Neural cell (in vitro differentiated cells): ENCODE data around the gene SLC9A3. TPM values are rescaled to one million over a fixed set of nuclear protein-coding genes. Genes with fewer than 3 reads are reported as not detected.

ENCODE experiments used
- H2AFZ ChIP-seq: fragments of 200-600, 300-800 bp; sonication (generic), shearing (Covaris generic); 2 replicates; pipeline ENCODE4 v1.6.0; 2014; ENCODE audit warnings: low read depth, mild to moderate bottlenecking, antibody characterized with exemption, low read length, moderate library complexity
- H3F3A ChIP-seq: fragments of 200-600 bp; shearing (Covaris generic); 2 replicates; pipeline ENCODE4 v1.6.1; 2016; ENCODE audit warnings: mild to moderate bottlenecking, moderate library complexity, mixed read lengths, antibody characterized with exemption, low read length; ENCODE audit not compliant: insufficient read depth, poor library complexity, severe bottlenecking
- H3K27ac ChIP-seq: fragments of 200-600, 300-800 bp; sonication (generic), shearing (Covaris generic); 2 replicates; pipeline ENCODE4 v1.5.1; 2014; ENCODE audit warnings: mild to moderate bottlenecking, low read length, moderate library complexity
- H3K27me3 ChIP-seq: fragments of 300-800, 200-600 bp; sonication (generic), shearing (Covaris generic); 2 replicates; pipeline ENCODE4 v1.6.0; 2014; ENCODE audit warnings: mild to moderate bottlenecking, low read depth, low read length, moderate library complexity; ENCODE audit not compliant: insufficient read depth
- H3K36me3 ChIP-seq: fragments of 300-800, 200-600 bp; sonication (generic), shearing (Covaris generic); 2 replicates; pipeline ENCODE4 v1.5.1; 2014; ENCODE audit warnings: mild to moderate bottlenecking, antibody characterized with exemption, low read length, moderate library complexity; ENCODE audit not compliant: insufficient read depth
- H3K4me2 ChIP-seq: fragments of 300-800, 200-600 bp; sonication (generic), shearing (Covaris generic); 2 replicates; pipeline ENCODE4 v1.6.0; 2014; ENCODE audit warnings: mild to moderate bottlenecking, low read length
- H3K4me3 ChIP-seq: fragments of 300-800, 200-600 bp; sonication (generic), shearing (Covaris generic); 2 replicates; pipeline ENCODE4 v1.5.1; 2014; ENCODE audit warnings: mild to moderate bottlenecking, low read length, moderate library complexity
- H3K79me2 ChIP-seq: fragments of 200-600 bp; shearing (Covaris generic); replicated peaks from 2 replicates; pipeline ENCODE4 v1.6.0; 2014; ENCODE audit warnings: mild to moderate bottlenecking, low read length, moderate library complexity; ENCODE audit not compliant: insufficient read depth
- H3K9ac ChIP-seq: fragments of 300-800, 200-600 bp; sonication (generic), shearing (Covaris generic); 2 replicates; pipeline ENCODE4 v1.6.1; 2016; ENCODE audit warnings: mild to moderate bottlenecking, low read length, mixed read lengths
- H3K9me2 ChIP-seq: fragments of 200-600 bp; shearing (Covaris generic); 2 replicates; pipeline ENCODE4 v1.6.1; 2016; ENCODE audit warnings: mild to moderate bottlenecking, low read length, mixed read lengths; ENCODE audit not compliant: insufficient read depth
- H3K9me3 ChIP-seq: fragments of 200-600, 300-800 bp; sonication (generic), shearing (Covaris generic); 2 replicates; pipeline ENCODE4 v1.6.1; 2016; ENCODE audit warnings: mild to moderate bottlenecking, mixed run types, low read length, moderate library complexity, mixed read lengths
- H4K20me1 ChIP-seq: fragments of 200-600 bp; shearing (Covaris generic); 2 replicates; pipeline ENCODE4 v1.6.1; 2016; ENCODE audit warnings: mild to moderate bottlenecking, mixed run types; ENCODE audit not compliant: insufficient read depth
- EP300 ChIP-seq: fragments of 450-650 bp; conservative IDR thresholded peaks from 2 replicates; pipeline ENCODE4 v1.6.1; 2014; ENCODE audit warnings: antibody characterized with exemption, mild to moderate bottlenecking, moderate library complexity; ENCODE audit not compliant: poor library complexity, severe bottlenecking
- EZH2 ChIP-seq: fragments of 200-600, 300-800 bp; shearing (Covaris generic), sonication (generic); IDR thresholded peaks from 2 replicates; pipeline ENCODE4 v1.6.1; 2014; ENCODE audit warnings: antibody characterized with exemption, low read length, borderline replicate concordance, mild to moderate bottlenecking; ENCODE audit not compliant: insufficient read depth, poor library complexity, severe bottlenecking
- MXI1 ChIP-seq: fragments of 450-650 bp; conservative IDR thresholded peaks from 2 replicates; pipeline ENCODE4 v1.6.1; 2014; ENCODE audit warnings: antibody characterized with exemption, mild to moderate bottlenecking; ENCODE audit not compliant: poor library complexity, severe bottlenecking
- POLR2AphosphoS5 ChIP-seq: IDR thresholded peaks from 2 replicates; pipeline ENCODE4 v1.6.1; 2012
- RAD21 ChIP-seq: fragments of 450-650 bp; conservative IDR thresholded peaks from 2 replicates; pipeline ENCODE4 v1.6.1; 2014; ENCODE audit warnings: antibody characterized with exemption, mild to moderate bottlenecking, moderate library complexity
- SMC3 ChIP-seq: fragments of 450-650 bp; conservative IDR thresholded peaks from 2 replicates; pipeline ENCODE4 v1.6.1; 2014; ENCODE audit warnings: antibody characterized with exemption, mild to moderate bottlenecking, moderate library complexity; ENCODE audit not compliant: poor library complexity
- TAF1 ChIP-seq: IDR thresholded peaks from 2 replicates; pipeline ENCODE4 v1.6.1; 2012; ENCODE audit warnings: low read depth
- polyA plus RNA-seq: library from polyadenylated mRNA; depleted of rRNA; stranded (reverse); fragments of >200 nt; gene quantifications from 2 replicates; pipeline ENCODE4 v1.2.3, GENCODE V29; 2014
- TF ChIP-seq, protein P1 (sequence below): fragments of 450-650 bp; IDR thresholded peaks from 2 replicates; pipeline ENCODE4 v1.5.1; 2014; ENCODE audit warnings: antibody characterized with exemption, mild to moderate bottlenecking, moderate library complexity; ENCODE audit not compliant: poor library complexity, severe bottlenecking
- TF ChIP-seq, protein P2 (sequence below): IDR thresholded peaks from 2 replicates; pipeline ENCODE4 v1.6.1; 2012; ENCODE audit warnings: borderline replicate concordance

SLC9A3 gene
- polyA plus RNA-seq, 1 donor from 2014 or later, result 4.0 TPM

DNA sequence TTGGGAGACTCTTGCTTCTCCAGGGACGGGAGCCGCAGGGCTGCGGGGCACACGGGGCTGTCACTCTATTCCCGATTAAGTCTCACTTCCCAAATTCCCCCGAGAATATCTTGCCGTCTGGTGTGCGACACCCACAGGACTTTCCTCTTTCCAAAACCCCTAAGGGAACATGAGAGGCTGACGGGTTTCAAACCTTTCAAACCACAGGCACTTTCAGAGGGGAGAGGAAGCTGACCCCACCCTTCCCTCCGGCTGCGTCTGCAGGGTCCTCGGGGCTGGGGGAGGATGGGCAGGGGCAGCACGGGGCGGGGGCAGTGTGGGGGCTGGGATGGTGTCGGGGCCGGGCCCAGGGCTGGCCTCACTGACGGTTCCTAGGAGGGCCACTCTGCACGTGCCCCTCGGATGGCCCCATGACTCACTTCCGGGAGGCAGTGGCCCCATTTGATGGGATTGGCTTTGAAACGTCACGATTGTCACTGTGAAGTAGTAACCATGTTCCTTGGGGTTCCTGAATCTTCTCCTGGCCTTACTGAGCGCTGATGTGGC lies 38.2 kb downstream of the SLC9A3 start:
- Histone ChIP-seq H3K9ac (no peak overlapping the region), H3K79me2 (no peaks in the 10 kb centered on the region), H3K4me2 (no peak overlapping the region), H2AFZ (no peak overlapping the region), H4K20me1 (no peaks in the 10 kb centered on the region), H3K9me2 (no peaks in the 10 kb centered on the region), H3K27me3 (no peaks in the 10 kb centered on the region), H3K9me3 (no peaks in the 10 kb centered on the region), H3K27ac (no peak overlapping the region), H3K4me3 (no peak overlapping the region), H3K36me3 (no peaks in the 10 kb centered on the region), H3F3A (no peaks in the 10 kb centered on the region)
- no peak for TF ChIP-seq EP300
- TF ChIP-seq EZH2, result no peak
- TF ChIP-seq, protein P1, sequence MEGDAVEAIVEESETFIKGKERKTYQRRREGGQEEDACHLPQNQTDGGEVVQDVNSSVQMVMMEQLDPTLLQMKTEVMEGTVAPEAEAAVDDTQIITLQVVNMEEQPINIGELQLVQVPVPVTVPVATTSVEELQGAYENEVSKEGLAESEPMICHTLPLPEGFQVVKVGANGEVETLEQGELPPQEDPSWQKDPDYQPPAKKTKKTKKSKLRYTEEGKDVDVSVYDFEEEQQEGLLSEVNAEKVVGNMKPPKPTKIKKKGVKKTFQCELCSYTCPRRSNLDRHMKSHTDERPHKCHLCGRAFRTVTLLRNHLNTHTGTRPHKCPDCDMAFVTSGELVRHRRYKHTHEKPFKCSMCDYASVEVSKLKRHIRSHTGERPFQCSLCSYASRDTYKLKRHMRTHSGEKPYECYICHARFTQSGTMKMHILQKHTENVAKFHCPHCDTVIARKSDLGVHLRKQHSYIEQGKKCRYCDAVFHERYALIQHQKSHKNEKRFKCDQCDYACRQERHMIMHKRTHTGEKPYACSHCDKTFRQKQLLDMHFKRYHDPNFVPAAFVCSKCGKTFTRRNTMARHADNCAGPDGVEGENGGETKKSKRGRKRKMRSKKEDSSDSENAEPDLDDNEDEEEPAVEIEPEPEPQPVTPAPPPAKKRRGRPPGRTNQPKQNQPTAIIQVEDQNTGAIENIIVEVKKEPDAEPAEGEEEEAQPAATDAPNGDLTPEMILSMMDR, result no peak
- TF ChIP-seq SMC3, result no peak
- no peak for TF ChIP-seq TAF1
- no peak for TF ChIP-seq MXI1
- TF ChIP-seq POLR2AphosphoS5, result no peak

DNA sequence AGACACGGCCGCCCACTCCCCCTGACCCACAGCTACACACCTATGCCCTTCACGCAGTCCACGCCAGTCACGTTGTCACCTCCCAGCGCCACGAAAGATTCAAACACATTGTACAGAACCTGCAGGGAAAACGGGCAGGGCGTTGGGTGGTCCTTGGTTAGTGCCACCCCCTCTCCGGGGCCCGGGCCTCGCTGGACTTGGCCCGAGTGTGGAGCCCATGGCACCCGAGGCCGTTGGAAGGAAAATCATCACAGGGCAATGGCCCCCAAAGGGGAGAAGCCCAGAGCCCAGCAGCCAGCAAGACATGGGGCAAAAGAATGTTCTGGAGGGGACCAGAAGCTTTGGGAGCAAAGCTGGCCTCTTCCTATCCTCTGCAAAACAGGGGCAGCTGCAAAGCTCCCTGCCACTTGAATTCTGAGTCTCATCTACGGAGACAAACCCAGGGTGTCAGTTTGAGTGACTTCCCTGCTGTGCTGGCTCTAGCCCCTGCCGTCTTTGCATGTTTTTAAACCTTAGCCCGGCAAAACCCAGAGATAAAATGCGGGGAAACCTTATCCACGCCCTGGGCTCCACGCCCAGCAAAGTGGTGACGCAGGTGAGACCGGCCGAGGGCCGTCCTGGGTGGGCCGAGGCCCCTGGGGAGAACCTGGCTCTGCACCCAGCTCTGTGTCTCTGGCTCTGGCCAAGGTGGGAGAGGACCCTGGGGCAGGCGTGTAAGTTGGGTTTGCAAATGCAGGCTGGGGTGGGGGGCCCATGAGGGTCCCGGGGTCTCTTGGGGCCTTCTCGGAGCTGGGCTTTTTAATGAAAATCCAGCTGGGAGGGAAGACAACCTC lies 38.9 kb downstream of the SLC9A3 start:
- Histone ChIP-seq H3K27me3 (no peaks in the 10 kb centered on the region), H3K4me3 (no peak overlapping the region), H3F3A (no peaks in the 10 kb centered on the region), H3K36me3 (no peaks in the 10 kb centered on the region), H2AFZ (no peak overlapping the region), H3K4me2 (no peak overlapping the region), H3K9ac (no peak overlapping the region), H3K9me3 (no peaks in the 10 kb centered on the region), H3K9me2 (no peaks in the 10 kb centered on the region), H4K20me1 (no peaks in the 10 kb centered on the region), H3K79me2 (no peaks in the 10 kb centered on the region), H3K27ac (no peak overlapping the region)
- no peak for TF ChIP-seq TAF1
- TF ChIP-seq SMC3, result no peak
- TF ChIP-seq, protein P1, result no peak
- no peak for TF ChIP-seq MXI1
- no peak for TF ChIP-seq EZH2
- no peak for TF ChIP-seq EP300
- no peak for TF ChIP-seq POLR2AphosphoS5
- no peak for TF ChIP-seq RAD21
- TF ChIP-seq, protein P2, sequence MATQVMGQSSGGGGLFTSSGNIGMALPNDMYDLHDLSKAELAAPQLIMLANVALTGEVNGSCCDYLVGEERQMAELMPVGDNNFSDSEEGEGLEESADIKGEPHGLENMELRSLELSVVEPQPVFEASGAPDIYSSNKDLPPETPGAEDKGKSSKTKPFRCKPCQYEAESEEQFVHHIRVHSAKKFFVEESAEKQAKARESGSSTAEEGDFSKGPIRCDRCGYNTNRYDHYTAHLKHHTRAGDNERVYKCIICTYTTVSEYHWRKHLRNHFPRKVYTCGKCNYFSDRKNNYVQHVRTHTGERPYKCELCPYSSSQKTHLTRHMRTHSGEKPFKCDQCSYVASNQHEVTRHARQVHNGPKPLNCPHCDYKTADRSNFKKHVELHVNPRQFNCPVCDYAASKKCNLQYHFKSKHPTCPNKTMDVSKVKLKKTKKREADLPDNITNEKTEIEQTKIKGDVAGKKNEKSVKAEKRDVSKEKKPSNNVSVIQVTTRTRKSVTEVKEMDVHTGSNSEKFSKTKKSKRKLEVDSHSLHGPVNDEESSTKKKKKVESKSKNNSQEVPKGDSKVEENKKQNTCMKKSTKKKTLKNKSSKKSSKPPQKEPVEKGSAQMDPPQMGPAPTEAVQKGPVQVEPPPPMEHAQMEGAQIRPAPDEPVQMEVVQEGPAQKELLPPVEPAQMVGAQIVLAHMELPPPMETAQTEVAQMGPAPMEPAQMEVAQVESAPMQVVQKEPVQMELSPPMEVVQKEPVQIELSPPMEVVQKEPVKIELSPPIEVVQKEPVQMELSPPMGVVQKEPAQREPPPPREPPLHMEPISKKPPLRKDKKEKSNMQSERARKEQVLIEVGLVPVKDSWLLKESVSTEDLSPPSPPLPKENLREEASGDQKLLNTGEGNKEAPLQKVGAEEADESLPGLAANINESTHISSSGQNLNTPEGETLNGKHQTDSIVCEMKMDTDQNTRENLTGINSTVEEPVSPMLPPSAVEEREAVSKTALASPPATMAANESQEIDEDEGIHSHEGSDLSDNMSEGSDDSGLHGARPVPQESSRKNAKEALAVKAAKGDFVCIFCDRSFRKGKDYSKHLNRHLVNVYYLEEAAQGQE, result no peak
